ENCODE results near the gene FBLN7. TPM values are rescaled to one million over a fixed set of nuclear protein-coding genes. Genes with fewer than 3 reads are reported as not detected.
A peak's percentile ranks its signal among the peaks of the same experiment; 100 is the strongest.

FBLN7 gene
- total and polyA plus RNA-seq, 2 of the 8 experiments (the other 6 are each of a cell fraction or from before 2014, with no cell fraction given), result 0.30 to 0.77 TPM

DNA sequence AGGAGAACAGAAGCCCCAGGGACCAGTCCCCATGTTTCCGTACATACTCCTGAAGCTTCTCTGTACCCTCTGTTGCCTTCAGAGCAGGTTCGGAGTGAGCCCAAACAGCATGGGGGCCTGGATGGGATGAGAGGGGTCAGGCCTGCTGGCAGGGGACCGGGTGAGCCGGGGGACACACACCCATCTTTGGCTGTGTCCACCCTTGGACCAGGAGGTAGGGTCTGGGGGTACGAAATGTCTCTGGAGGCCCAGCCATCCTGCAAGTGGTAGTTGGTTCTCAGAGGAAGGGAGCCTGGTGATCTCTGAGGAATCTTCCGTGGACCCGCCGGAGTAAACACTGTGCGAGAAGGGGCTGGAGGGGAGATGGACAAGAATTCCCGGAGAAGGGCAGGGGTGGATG, 15.3 kb downstream of the FBLN7 start:
- H2BK120ac ChIP-seq (replicated peaks; ENCODE audit: low read depth, low read length), result no peak overlapping the region
- H2AK5ac ChIP-seq (ENCODE audit: low read depth, low read length), result no peak overlapping the region
- H3K27ac ChIP-seq (ENCODE audit: low read depth, low read length), result no peak overlapping the region
- 97% methylated on average over 10 of the region's 10 CpGs; no CpG with 5 or more reads in 1 of the 2 experiments for WGBS, 2 experiments (ENCODE audit: extremely low coverage in 1 of 2, insufficient coverage in 1 of 2, insufficient read length in 1 of 2, insufficient replicate concordance in 2 of 2, low coverage in 1 of 2, low lambda C conversion rate in 2 of 2, missing lambda C conversion rate in 1 of 2)
- H2BK5ac ChIP-seq (ENCODE audit: low read depth, low read length), result no peak overlapping the region
- H3K9ac ChIP-seq (replicated peaks in 1 of 4; ENCODE audit: extremely low read depth in 1 of 4, low read depth in 3 of 4, low read length in 3 of 4), result no peak overlapping the region
- H3K27me3 ChIP-seq (replicated peaks in 1 of 4; ENCODE audit: control insufficient read depth in 3 of 4, extremely low read depth in 1 of 4, insufficient read depth in 3 of 4, low read length in 3 of 4), result no peaks in the 10 kb centered on the region; a peak in 1 of 7 replicates
- FAIRE-seq (no peak), DNase-seq (ENCODE audit: low read depth in 1 of 2, low spot score in 2 of 2) (peak in 1 of 2 experiments; percentile 27)
- CTCF ChIA-PET (ENCODE audit: partially characterized antibody), result no interaction called here
- POLR2A ChIA-PET (ENCODE audit: partially characterized antibody), result no interaction called here
- no peak overlapping the region for H4K91ac ChIP-seq (replicated peaks; ENCODE audit: insufficient read length, low read length)
- peaks cover 0 to 5% (median 2%) of the 10 kb centered on the region in 4 experiments; a peak in 3 of 7 replicates for H3K4me1 ChIP-seq (replicated peaks in 1 of 4; ENCODE audit: control insufficient read depth in 3 of 4, insufficient read depth in 4 of 4, low read length in 3 of 4)
- no peak overlapping the region for H4K8ac ChIP-seq (ENCODE audit: extremely low read depth, insufficient read depth, low read length)
- H3K36me3 ChIP-seq (ENCODE audit: control insufficient read depth in 2 of 4, insufficient read depth in 4 of 4, low read length in 3 of 4), result no peaks in the 10 kb centered on the region
- no peak overlapping the region for H2BK12ac ChIP-seq (ENCODE audit: low read depth, low read length)
- no peaks in the 10 kb centered on the region for H3K79me1 ChIP-seq (ENCODE audit: low read depth, low read length)
- no peaks in the 10 kb centered on the region for H4K20me1 ChIP-seq (replicated peaks in 1 of 2; ENCODE audit: control insufficient read depth in 1 of 2, insufficient read depth in 2 of 2, low read length in 2 of 2)
- H3K4me2 ChIP-seq (ENCODE audit: insufficient read depth in 1 of 2, low read depth in 2 of 2, low read length in 2 of 2), result no peak overlapping the region
- H3K14ac ChIP-seq (ENCODE audit: insufficient read length), result no peak overlapping the region
- no peak overlapping the region for H3K4me3 ChIP-seq (ENCODE audit: extremely low read depth in 1 of 4, insufficient read depth in 2 of 4, low read depth in 3 of 4, low read length in 4 of 4)
- no peak overlapping the region for H2AFZ ChIP-seq (ENCODE audit: low read length)
- H3K23ac ChIP-seq (ENCODE audit: insufficient read length), result no peak overlapping the region
- H3K79me2 ChIP-seq (ENCODE audit: control insufficient read depth in 1 of 2, insufficient read depth in 2 of 2, low read length in 2 of 2), result no peaks in the 10 kb centered on the region
- no peak overlapping the region for H3K56ac ChIP-seq (replicated peaks; ENCODE audit: insufficient read length, low read depth, low read length)
- no peaks in the 10 kb centered on the region for H3K23me2 ChIP-seq (ENCODE audit: low read depth, low read length)
- no peak overlapping the region for H3K18ac ChIP-seq (ENCODE audit: extremely low read depth, low read length)
- H3K4ac ChIP-seq (replicated peaks; ENCODE audit: insufficient read length, low read depth, low read length), result no peak overlapping the region
- no peak overlapping the region for H2BK20ac ChIP-seq (ENCODE audit: low read length)
- H3K9me3 ChIP-seq (ENCODE audit: insufficient read depth in 2 of 2, low read depth in 1 of 2, low read length in 1 of 2), result no peaks in the 10 kb centered on the region
- H4K5ac ChIP-seq (ENCODE audit: insufficient read length, low read depth, low read length), result no peak overlapping the region
- no peak overlapping the region for H2BK15ac ChIP-seq (ENCODE audit: low read length)
- TF ChIP-seq FOSL1 (IDR thresholded peaks at IDR 0.05; ENCODE audit: insufficient read depth, low read depth, low read length) (no peak), MAFK (IDR thresholded peaks at IDR 0.05; ENCODE audit: low read depth, low read length) (no peak), JUND (IDR thresholded peaks at IDR 0.05; ENCODE audit: low read length) (no peak), POU5F1 (IDR thresholded peaks at IDR 0.05; ENCODE audit: low read depth, low read length) (no peak), SIRT6 (IDR thresholded peaks at IDR 0.05; ENCODE audit: low read length) (no peak), SP1 (IDR thresholded peaks at IDR 0.05; ENCODE audit: low read depth, low read length) (no peak), NANOG (IDR thresholded peaks at IDR 0.05; ENCODE audit: insufficient read depth, low read depth, low read length, poor library complexity, severe bottlenecking) (no peak), RFX5 (IDR thresholded peaks at IDR 0.05; ENCODE audit: borderline replicate concordance, low read depth, low read length) (no peak), GABPA (IDR thresholded peaks at IDR 0.05; ENCODE audit: borderline replicate concordance, insufficient read depth, low read length) (no peak), POLR2AphosphoS5 (IDR thresholded peaks at IDR 0.05; ENCODE audit: low read depth, low read length) (no peak), SAP30 (IDR thresholded peaks at IDR 0.05; ENCODE audit: insufficient read depth, insufficient replicate concordance, low read length) (no peak), TBP (IDR thresholded peaks at IDR 0.05; ENCODE audit: low read depth, low read length) (no peak)

Data from H1 (cell line).